ENCODE data around the gene CMC1. TPM values are rescaled to one million over a fixed set of nuclear protein-coding genes. Genes with fewer than 3 reads are reported as not detected.

CMC1 gene
- total RNA-seq, 4 donors from 2014 or later, result 5.5 to 22.7 (median 17.3) TPM

DNA sequence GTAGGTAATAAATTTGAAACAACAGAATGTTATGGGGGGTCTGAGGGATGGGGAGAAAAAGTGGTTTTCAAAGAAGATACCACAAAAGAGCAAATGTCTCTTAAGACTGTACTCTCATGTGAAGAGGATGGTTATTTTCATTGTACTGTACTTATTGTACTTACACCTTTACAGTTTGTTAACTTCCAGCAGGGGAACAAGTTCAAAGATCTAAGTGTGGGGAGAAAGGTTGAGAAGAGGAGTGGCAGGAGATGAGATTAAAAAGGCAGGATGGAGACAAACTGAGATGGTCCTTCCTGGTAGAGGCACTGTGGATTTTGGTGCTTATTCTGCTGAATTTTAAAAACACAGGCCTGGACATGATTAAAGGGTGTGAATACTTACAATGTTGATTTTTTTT is 101.7 kb downstream of the CMC1 start:
- DNase-seq (ENCODE audit: low spot score in 2 of 2), result no peak
- no peaks in the 10 kb centered on the region for H3K9me3 ChIP-seq
- peaks cover 0 to 18% (median 0%) of the 10 kb centered on the region in 3 donors for H3K36me3 ChIP-seq
- TF ChIP-seq EP300 (IDR thresholded peaks at IDR 0.05) (no peak), POLR2A (IDR thresholded peaks at IDR 0.05) (no peak)
- TF ChIP-seq, protein P1, sequence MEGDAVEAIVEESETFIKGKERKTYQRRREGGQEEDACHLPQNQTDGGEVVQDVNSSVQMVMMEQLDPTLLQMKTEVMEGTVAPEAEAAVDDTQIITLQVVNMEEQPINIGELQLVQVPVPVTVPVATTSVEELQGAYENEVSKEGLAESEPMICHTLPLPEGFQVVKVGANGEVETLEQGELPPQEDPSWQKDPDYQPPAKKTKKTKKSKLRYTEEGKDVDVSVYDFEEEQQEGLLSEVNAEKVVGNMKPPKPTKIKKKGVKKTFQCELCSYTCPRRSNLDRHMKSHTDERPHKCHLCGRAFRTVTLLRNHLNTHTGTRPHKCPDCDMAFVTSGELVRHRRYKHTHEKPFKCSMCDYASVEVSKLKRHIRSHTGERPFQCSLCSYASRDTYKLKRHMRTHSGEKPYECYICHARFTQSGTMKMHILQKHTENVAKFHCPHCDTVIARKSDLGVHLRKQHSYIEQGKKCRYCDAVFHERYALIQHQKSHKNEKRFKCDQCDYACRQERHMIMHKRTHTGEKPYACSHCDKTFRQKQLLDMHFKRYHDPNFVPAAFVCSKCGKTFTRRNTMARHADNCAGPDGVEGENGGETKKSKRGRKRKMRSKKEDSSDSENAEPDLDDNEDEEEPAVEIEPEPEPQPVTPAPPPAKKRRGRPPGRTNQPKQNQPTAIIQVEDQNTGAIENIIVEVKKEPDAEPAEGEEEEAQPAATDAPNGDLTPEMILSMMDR (IDR thresholded peaks at IDR 0.05), result no peak
- peak overlapping the region in 2 of 4 donors; percentile 62 to 68 for H3K27ac ChIP-seq
- no peak overlapping the region for H3K4me3 ChIP-seq
- H3K4me1 ChIP-seq, result peaks cover 0 to 69% (median 18%) of the 10 kb centered on the region in 4 donors
- H3K27me3 ChIP-seq, result no peaks in the 10 kb centered on the region

DNA sequence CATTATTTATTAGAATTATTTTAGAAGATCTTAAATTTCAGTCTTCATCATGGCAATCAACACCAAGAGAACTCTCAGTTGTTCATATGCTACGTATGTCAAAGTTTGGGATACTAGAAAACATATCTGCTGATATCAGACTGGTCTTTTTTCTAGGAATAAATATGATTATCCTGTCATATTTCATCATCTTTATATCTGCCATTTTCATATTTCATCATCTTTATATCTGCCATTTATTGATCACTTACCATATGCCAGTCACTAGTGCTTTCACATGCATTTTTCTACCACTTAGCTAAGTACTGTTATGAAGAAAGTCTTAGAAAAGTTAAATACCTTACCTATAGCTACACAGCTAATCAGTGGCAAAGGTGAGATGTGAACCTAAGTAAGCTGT is 104.3 kb downstream of the CMC1 start:
- H3K9me3 ChIP-seq, result no peaks in the 10 kb centered on the region
- H3K4me3 ChIP-seq, result no peak overlapping the region
- H3K27me3 ChIP-seq, result no peaks in the 10 kb centered on the region
- TF ChIP-seq EP300 (IDR thresholded peaks at IDR 0.05) (no peak), POLR2A (IDR thresholded peaks at IDR 0.05) (no peak)
- TF ChIP-seq, protein P1 (IDR thresholded peaks at IDR 0.05), result no peak
- H3K4me1 ChIP-seq, result peaks cover 0 to 81% (median 20%) of the 10 kb centered on the region in 4 donors
- 96 to 98% methylated on average over 1 of the region's 1 CpG for WGBS, 2 donors
- DNase-seq (ENCODE audit: low spot score in 2 of 2), result no peak
- H3K36me3 ChIP-seq, result no peaks in the 10 kb centered on the region
- peak overlapping the region in 2 of 4 donors; percentile 99 to 100 for H3K27ac ChIP-seq

DNA sequence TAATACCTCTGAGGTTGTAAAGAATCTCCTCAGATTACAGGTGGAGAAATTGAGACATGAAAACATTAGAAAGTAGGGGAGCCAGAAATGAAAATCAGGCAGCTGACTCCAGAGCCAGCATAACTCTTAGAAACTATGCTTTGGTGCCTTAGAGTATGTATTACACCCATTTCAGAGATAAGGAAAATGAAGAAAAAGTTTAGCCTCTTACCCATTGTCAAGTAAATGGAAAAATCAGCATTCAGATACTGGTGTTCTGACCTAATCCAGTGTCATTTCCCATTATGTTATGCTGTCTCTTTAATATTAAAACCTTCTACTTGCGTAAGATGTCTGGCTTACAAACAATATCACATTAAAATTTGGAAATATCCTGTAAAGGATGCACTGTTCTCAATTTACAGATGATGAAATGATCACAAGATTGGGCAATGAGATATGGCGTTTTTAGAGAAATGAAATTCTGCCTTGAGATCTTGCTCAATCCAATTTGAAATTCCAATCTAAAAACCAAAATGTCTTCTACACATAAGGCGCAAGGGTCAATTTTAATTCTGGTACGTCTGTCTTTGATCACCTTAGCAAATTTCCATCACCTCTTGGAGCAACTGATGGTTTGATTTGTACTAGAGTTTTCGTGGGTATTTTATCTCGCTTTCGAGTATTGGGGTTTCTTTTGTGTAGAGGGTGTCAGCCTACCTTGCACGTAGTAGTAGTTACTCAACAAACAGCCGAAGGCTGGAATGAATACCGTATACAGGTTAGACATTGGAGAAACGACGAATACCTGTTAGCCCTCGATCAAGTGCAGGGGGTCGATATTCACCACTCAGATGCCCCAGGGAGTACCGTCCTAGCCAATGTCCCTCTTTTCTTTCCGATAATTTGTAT is 106.2 kb downstream of the CMC1 start:
- 17 to 23% methylated on average over 16 of the region's 16 CpGs for WGBS, 2 donors
- H3K36me3 ChIP-seq, result peaks cover 0 to 10% (median 0%) of the 10 kb centered on the region in 3 donors
- TF ChIP-seq, protein P1 (IDR thresholded peaks at IDR 0.05), result no peak
- TF ChIP-seq POLR2A (IDR thresholded peaks at IDR 0.05), result peak in 1 of 2 donors; percentile 25
- TF ChIP-seq EP300 (IDR thresholded peaks at IDR 0.05), result peak; percentile 73 to 92

DNA sequence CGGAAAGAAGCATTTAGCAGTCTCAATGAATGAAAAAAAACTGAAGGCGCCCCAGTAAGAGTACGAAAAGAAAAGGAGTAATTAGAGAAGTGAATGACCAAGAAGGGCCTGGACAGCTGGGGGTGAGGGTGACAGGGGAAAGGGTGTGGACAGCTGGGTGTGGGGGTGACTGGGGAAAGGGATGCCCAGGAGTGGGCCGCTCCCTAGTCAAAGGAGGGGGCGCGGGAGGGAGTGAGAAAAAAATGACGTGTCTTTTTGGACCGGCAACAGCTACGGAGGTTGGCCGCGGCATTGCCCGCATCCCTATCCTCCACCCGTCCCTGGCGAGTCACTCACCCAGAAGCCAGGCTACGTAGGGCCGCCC is 106.8 kb downstream of the CMC1 start:
- peaks cover 0 to 61% (median 18%) of the 10 kb centered on the region in 4 donors for H3K4me1 ChIP-seq
- TF ChIP-seq POLR2A (IDR thresholded peaks at IDR 0.05) (no peak), EP300 (IDR thresholded peaks at IDR 0.05) (no peak)
- TF ChIP-seq, protein P1 (IDR thresholded peaks at IDR 0.05), result no peak

More for the DNA sequence above, 106.2 kb downstream of the CMC1 start:
- DNase-seq (ENCODE audit: low spot score in 2 of 2), result peak in 1 of 2 donors; percentile 33
- peaks cover 0 to 11% (median 2%) of the 10 kb centered on the region in 4 donors for H3K9me3 ChIP-seq
- peak overlapping the region; percentile 89 to 100 (median 99) for H3K27ac ChIP-seq
- peak overlapping the region; percentile 59 to 93 (median 82) for H3K4me3 ChIP-seq
- peaks cover 0 to 68% (median 20%) of the 10 kb centered on the region in 4 donors for H3K4me1 ChIP-seq
- H3K27me3 ChIP-seq, result no peaks in the 10 kb centered on the region

More for the DNA sequence above, 106.8 kb downstream of the CMC1 start:
- DNase-seq (ENCODE audit: low spot score in 2 of 2), result no peak
- Histone ChIP-seq H3K9me3 (peaks cover 0 to 17% (median 5%) of the 10 kb centered on the region in 4 donors), H3K27ac (peak overlapping the region; percentile 89 to 100 (median 99)), H3K36me3 (peaks cover 0 to 17% (median 0%) of the 10 kb centered on the region in 3 donors), H3K4me3 (peak overlapping the region; percentile 59 to 93 (median 82)), H3K27me3 (no peaks in the 10 kb centered on the region)
- WGBS, 2 donors, result 1 to 2% methylated on average over 16 of the region's 16 CpGs
